Mucosa of gallbladder (tissue), 1 donor: ENCODE measurements around the gene HDAC4. TPM values are rescaled to one million over a fixed set of nuclear protein-coding genes. Genes with fewer than 3 reads are reported as not detected.

Experiments used
- DNase-seq: peaks from one replicate; pipeline ENCODE4 v3.0.0-alpha.2; 2020; ENCODE audit warnings: low spot score
- total RNA-seq: library from RNA; stranded (reverse); gene quantifications from one replicate; pipeline ENCODE4 v1.2.1, GENCODE V29; 2021
- donor health status: DM: no; HTN: no; CAD: no.

Gene HDAC4
- total RNA-seq, 1 donor from 2014 or later, result 103 TPM

DNA sequence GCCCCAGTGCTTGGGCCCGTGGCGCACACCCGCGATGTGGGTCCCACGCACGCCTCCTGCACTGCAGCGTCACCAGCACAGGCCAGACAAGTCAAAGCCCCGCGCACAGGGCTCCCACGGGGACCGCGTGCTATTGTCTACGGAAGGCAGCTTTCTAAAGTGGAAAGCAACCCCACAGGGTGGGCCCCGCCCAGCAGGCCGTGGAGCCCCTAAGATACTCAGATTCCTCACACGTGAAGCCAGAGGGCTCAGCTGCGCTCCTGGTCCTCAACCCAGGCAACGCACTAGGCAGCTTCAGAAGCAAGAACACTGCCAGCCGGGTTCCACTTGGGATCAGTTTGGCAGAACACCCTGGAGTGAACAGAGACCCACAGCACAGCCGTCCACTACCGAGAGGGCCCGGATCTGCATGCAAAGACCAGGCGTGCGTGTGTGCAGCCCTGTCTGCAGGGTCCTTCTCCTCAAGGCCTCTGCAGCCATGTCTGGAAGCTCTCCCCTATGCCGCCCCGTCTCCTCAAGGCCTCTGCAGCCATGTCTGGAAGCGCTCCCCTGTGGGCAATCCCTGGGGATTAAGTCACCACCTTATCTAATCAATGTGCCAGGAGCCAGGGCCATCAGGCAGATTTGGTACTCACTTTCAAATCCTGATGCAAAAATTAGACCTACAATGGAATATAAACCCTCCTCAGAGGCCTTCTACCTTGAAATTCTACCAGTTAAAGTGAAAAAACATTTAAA, 231.3 kb downstream of the HDAC4 start:
- no peak for DNase-seq

DNA sequence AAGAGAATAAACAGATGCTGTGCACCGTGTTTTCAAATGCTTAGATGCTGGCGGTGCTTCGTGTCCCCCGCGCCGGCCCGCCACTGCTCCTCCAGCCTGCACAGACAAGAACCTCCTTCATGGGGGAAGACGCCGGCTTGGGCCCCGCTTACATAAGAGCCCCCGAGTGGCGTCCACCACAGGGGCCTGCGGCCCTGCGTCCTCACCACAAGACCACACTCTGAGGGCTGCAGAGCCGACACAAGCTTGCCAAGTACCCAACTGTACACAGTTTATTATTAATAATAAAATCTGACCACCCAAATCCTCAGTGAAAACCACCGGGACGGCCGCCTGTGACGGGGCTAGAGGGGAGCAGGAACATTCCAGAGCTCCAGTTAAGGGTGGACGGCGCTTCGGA, 232.2 kb downstream of the HDAC4 start:
- no peak for DNase-seq

DNA sequence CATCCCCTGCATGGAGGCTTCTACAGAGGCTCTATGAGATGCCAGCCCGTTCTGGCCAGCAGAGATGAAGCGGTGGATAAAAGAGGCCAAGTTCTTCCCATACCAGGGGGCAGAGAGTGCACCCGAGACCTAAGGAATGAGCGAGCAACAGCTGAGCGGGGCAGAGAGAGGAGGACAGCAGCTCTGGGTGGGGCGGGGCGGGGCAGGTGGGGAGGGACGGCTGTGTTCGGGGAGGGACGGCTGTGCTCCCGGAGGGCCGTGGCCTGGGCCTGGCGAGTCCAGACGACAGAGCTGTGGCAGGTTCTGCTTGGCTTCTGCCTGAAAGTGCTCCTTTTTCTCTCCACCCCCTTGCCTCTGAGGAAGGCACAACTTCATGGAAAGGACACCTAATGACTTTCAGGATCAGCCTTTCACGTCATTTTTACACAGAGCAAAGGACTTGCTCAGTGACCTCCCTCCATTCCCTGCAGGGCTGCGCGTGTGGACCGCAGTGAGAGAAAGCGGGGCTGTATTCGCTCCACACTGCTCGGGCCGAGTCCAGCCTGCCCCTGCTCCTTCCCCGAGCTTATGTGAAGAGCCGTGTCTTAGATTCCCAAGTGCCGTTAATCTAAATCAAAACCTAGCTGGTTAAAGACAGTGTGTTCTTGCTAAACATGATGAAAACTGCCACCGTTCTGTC, 232.9 kb downstream of the HDAC4 start:
- DNase-seq, result no peak

DNA sequence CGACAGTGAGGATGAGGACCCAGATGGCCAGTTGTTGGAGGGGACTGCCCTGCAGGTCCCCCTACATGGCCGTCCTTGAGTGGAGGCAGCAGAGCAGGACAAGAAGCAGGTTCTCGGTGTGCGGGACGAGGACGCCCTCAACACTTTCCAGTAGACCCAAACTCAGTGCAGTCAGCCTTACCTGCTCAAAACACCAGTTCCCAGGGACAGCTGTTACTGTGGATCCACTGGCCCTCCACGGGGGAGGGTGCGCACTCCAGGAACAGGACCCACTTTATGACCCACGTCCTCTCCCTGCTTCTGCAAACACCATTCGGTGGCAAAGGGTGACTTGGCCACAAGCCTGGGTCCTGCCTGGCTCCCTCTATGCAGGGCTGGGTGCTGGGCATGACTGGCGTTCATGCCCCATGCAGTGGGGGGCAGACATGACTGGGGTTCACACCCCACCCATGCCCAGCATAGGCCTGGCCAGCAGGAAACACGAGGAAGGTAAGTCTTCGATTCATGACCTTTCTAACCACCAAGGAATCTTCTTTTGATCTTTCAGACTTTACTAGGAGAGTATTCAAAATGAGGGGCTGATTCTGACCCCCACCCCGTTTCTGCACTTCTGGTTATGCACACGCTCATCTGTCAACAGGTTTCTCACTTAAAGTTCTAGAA, 233.7 kb downstream of the HDAC4 start:
- DNase-seq, result no peak

DNA sequence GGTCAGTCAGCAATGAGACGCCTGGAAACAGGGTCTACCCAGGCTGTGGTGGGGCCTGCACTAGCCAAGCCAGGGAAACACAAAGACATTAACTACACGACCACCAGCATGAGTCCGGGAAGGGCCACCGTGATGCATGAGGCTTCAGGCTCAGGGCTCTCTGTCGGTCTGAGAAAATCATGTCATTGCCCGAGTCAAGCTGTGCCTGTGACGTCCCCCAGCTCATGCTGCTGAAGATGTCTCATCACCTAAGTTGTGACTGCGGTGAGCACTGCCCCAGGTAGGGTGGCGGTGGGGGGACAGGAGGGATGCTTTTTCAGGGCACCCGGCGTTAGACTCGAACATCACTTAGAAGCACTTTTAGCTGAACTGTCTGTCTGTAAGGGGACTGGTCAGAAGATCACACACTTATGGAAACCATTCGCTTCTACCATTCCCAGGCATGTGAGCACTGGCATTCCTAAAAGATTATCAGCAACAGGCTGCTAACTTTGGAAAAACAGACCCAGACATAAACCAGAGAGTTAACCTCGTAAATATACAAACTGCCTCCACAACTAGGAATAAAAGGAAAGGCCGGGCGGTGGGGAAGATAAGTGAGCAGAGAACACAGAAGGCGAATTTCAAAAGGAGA, 234.5 kb downstream of the HDAC4 start:
- DNase-seq, result no peak

DNA sequence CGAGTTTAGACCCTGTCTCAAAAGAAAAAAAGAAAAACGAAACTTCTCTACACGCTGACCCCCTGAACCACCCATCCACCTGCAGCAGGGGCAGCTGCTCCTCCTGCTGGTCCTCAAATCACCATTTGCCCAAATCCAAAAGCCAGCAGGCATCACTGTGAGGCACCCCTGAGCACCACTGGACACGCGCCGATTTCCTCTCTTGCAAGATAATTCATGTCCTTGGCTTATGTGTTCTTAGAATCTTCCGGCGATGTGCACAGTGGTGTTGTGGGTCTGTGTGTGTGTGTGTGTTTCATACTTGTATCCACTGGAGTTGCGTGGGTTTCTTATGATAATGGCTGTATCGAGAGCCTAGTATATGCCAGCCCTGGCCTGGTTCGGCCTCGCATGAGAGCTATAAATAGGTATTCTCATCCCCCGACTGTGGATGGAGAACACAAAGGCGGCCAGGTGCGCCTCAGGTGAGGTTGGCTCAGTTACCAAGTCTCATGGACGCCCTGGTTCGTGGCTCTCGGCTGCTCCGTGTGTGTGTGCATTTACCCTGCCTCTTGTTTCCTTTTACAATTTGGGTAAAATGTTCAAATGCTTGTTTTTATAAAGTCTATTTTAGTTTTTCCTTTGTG, 235.5 kb downstream of the HDAC4 start:
- no peak for DNase-seq

DNA sequence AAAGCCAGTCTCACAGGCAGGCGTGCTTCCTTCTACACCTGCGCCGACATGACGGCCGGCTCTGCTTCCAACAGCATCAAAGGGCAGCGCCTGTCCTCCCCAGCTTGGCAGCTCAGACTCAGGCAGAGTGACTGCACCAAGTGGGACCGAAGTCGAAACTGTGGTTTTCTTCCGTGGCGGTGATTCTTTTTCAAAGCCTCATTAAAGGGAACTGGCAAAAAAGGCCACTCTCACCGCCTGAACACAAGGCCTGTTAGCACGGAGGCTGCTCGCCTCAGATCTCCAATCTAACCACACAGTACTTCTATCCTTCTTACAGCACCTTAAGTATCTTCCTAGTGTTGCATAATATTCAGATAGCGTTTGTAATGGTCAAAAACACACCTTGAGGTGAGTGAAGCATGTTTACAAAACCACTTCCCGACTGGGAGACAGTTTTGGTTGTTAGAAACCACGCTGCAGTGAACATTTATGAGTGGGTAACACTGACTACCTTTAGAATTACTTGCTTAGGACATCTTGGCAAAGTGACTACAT, 236.4 kb downstream of the HDAC4 start:
- DNase-seq, result no peak

DNA sequence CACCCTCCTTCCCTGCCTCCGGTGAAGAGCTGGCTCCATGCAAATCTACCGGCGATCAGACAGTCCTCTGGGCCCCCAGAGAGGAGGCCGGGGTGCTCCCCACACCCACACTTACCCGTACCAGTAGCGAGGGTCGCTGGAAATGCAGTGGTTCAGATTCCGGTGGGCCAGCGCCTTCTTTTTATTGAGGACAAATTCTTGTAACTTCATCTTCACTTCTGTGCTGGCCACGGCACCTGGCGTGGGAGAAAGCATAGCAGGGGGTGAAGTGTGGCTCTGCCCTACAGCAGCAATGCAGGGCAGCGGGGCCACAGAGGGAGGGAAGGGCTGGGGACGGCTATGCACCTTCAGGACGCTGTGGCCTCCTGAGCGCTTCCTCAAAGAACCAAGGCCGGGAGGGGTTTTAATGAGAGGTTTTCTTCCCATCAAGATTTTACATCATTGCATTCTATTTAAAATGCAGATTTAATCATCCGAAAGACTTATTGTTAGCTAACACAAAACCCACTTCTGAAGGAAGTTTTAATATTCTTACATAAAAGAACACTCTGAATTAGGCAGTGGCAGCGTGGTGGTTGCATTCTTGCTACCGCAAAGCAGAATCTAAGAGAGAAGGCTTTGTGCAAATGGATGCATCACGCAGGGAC, 237.0 kb downstream of the HDAC4 start:
- no peak for DNase-seq

DNA sequence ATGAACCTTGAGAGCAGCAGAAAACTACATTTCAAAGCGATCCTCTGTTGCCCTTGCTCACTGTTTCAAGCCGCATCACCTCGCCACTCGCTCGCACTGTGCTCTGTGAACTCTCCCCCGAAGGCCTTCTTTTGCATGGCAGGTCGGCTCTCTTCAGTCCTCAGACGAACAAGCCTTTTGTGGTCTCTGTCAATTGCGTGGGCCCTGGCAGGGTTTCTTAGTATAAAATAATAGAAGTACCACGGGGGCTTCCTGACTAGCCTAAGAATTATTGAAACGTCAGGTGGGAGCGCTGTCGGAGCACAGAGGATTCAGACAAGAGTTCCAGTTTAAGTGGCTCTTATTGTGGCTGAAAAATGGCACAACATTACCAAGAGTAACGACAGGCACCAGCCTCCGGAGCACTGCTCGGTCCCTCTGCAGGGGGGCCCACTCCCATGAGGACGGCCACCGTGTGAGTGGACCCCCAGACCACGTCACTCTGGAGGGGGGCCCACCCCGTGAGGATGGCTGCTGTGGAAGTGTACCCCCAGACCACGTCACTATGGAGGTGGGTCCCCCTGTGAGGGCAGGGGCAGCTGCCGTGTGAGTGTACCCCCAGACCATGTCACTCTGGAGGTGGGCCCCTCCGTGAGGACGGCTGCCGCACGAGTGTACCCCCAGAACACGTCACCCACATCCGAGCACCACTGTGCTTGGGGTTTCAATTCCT, 237.7 kb downstream of the HDAC4 start:
- no peak for DNase-seq

DNA sequence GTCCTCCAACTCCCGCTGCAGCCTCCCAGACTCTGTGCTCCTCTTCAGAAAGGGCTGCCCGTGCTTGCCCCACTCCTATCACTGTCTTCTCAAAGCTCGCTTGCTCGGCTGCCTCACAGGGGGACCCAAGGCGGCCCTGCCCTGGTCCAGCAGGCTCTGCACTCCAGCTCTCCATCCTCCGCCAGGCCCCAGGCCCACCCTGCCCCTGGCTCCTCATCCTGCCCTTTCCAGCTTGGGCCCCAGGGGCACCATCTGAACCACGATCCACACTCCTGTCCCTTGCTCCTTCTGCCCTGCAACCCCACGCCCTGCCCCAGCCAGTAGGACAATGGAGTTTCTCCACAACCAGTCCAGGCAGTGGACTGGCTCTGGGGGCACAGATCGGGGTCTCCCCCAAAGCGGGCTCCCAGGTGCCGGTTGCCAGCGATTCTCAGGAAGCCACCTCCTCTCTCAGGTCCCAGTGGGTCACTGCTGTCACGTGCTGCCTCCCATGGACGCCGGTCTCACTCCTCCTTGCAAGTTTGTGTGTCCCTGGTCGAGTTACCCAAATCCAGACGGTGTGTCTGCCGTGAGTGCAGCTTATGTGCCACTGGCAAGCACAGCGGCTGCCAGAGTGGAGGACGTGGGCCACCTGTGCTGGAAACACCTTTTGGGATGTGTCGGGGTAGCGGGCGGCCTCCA, 238.5 kb downstream of the HDAC4 start:
- no peak for DNase-seq

DNA sequence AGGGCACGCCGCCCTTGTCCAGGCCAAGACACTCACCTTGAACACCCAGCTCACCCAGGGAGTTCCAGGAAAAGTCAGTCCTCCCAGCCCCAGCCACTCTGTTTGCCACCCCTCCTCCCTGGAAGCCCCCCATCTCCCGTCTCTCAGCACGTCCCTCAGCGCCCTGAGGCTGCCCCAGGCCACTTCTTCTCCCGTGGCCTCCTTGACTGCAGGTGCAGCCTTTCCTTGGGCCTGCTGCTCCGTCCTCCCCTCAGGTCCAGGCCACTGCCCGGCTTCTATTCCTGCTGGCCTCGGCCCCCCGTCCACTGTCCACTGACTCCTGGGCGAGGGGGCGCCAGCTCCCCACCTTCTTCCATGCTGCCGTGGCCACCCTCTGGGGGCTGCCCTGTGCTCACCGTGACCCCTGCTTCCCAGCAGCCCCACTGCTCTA, 239.1 kb downstream of the HDAC4 start:
- no peak for DNase-seq

DNA sequence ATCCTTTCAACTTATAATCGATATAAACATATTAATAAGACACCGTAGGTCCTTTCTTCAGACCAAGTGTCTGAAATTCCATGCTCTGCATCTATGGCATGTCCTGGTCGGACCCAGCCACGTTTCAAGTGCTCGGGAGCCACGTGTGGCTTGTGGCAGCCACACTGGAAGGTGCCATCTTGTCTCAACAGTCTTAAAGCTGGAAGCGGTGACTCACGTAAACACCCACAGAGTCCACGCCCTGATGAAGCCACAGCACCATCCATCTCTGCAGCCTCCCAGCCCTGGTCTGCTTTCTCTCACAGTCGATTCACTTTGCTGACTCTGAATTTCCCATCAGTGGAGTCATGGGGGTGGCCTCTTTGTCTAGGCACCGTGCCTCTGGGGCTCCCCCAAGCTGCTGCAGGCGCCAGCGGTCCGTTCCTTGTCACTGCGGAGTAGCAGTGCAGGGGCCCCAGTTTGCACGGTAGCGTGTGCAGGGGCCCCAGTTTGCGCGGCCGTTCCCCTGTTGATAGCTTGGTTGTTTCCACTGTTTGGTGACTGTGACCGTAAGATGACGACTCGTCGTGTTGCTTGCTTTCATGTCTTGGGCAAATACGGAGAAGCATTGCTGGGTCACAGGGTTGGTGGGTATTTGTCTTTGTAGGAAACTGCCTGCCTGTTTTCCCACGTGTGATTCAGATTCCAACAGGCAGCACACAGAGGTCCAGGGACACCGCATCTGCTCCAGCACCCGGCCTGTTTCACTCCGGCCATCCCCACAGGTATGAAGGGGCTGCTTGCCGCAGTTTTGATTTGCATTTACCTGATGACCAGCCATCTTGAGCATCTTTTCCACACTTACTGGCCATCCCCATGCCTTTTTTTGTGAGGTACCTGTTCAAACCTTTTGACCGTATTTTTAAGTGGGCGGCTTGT, 240.3 kb downstream of the HDAC4 start:
- no peak for DNase-seq

DNA sequence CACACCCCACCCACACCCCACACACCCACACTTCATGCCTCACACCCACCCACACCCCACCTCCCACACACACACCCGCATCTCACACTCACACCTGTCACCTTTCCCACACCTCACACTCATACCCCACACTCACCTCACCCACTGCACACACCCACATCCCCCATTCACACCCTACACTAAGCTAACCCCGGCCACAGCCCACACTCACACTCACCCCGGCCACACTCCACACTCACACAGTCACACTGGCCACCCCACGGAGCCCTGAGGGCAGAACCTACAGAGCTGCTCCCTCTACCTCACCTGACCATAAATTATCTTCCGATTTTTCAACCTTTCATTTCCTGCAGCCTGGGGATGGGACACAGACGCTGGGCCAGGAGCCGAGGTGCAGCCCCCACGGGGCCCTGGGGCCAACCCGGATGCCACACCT, 241.3 kb downstream of the HDAC4 start:
- DNase-seq, result no peak

DNA sequence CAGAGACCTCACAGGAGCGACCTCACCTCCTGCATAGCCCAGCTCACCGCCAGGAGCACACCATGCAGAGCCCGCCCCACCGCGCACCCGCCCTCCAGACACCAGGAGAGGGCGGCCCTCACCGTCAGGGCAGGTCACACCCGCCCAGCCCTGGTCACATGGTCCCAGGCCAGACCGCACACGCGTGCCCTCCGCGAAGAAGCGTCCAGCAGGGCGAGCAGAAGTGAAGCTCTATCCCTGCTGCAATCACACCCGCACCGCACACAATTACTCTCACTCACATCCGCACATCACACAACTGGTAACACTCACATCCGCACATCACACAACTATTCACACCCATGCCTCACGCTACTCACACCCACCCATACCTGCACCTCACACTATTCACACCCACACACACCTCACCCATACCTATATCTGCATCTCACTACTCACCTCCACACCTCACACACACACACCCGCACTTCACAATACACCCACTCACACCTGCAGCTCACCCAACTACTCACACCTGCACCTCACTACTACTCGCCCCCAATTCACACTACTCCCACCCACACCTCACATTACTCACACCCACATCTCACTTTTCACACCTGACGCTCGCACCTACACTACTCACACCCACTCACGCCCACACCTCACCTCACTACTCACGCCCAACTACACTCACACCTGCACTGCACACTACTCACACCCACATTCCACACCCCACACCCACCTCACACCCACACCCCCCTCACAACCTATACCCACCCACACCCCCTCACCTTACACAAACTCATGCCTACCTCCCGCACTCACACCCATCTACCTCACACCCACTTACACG, 242.0 kb downstream of the HDAC4 start:
- no peak for DNase-seq

DNA sequence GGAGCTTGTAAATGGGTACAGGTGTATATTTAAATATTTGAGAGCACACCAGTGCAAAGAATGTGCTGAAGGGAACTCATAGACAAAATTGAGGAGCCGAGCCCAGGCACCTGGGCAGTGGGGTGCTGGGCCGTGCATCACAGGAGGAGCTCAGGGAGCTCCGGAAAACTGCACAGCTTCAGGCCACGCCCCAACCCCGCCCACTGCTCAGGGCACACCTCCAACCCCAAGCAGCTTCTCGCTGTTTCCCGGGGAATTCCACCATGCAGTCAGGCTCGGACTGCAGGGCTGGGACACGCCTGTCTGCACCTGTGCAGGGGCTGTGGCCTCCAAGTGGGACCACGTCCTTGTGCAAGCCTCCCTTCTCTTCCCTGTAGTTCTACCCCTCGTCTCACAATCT, 243.0 kb downstream of the HDAC4 start:
- DNase-seq, result peak; percentile 36

DNA sequence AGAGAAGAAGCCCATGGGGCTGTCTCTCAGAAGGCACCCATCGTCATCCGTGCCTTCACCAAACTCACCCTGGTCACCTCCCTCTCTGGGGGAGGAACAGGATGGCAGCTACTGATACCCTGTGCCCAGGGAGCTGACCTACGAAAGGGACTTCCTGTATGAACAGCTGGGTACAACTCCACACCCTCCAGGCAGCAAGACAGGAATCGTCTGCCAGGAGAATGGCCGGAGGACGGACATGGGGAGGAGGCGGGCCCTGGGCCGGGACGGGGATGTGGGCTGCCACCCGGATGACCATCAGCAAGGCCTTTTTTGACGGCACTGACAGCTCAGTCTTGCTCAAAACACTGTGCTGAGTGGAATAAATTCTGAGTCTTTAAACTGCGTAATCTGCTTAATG, 243.6 kb downstream of the HDAC4 start:
- no peak for DNase-seq

DNA sequence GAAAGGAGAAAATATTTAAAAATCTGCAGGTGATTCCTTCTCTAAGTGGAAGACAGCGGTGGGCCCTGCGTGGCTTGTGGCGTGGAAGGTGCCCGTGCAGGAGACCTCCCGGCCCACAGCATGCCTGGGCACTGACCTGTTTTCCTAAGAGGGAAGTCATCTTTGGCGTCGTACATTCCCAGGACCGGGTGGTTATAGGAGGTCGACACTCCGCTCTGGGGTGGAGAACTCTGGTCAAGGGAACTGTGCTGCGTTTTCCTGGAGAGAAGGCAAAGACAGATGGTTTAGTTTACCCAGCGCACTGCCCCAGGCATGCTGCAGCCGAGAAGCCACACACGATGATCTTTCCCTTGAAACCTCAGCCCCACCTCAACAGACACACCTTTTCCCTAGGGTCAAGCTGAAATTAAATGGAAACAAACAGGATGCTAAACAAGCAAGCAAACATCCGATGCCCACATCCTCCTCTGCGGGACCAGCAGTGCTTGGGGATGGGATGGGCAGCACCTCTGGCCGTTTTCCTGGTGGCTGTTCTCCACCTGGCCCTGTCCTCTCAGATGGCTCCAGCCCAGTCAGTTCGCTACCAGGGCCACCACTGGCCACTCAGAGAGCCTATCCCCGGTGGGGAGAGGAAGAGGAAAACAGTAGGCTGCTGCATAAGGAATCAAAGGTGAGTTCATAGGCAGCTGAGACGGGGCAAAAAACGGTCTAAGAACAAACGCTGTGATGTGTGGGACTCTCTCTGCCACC, 244.1 kb downstream of the HDAC4 start:
- no peak for DNase-seq
